Hematopoietic multipotent progenitor cell (in vitro differentiated cells): ENCODE measurements around the gene SHROOM3. TPM values are rescaled to one million over a fixed set of nuclear protein-coding genes. Genes with fewer than 3 reads are reported as not detected.

Experiments used
- DNase-seq, 3 donors: peaks; one replicate each; pipeline ENCODE4 v3.0.0-alpha.2; 2011 to 2015; ENCODE audit warnings: low read depth in 2 of 3, low spot score in 2 of 3
- total RNA-seq: library from RNA; depleted of rRNA; stranded (reverse); fragments of >200 nt; gene quantifications from one replicate; pipeline ENCODE4 v1.2.3, GENCODE V29; 2012

Gene SHROOM3
- total RNA-seq, 1 donor: under 0.01 TPM

DNA sequence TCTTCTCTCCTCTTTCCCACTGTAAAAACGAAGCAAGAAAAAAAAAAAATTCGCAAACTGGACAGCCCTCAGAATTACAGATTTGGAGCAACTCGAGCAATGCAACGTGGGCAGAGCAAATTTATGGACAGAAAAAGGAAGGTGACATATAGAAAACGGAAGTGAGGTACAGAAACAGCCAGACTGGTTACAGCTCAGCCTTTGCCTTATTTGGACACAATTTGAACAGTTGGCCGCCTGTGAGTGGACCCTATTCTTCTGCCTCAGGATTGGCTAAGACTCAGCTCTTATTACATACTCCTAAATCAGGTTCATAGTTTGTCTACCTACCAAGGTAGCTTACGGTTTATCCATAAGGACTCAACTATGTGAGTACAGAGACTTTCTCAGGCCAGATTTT, 364.1 kb downstream of the SHROOM3 start:
- DNase-seq: no peak

DNA sequence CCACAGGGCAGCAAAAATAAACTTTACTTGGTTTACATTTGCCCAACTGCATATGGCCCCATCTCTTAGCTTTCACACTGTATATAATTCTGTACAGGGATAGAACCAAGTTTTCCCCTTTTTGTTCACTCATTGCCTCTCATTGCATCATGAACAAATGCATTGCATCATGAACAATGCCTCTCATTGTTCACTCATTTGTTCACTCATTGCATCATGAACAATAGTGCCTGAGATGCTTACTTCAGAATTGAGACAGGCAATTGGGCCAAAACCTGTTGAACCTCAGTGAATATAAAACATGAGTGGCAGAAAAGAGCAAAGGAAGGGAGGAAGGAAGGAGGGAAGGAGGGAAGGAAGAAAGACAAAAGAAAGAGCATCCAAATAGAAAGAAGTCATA, 364.7 kb downstream of the SHROOM3 start:
- no peak for DNase-seq

DNA sequence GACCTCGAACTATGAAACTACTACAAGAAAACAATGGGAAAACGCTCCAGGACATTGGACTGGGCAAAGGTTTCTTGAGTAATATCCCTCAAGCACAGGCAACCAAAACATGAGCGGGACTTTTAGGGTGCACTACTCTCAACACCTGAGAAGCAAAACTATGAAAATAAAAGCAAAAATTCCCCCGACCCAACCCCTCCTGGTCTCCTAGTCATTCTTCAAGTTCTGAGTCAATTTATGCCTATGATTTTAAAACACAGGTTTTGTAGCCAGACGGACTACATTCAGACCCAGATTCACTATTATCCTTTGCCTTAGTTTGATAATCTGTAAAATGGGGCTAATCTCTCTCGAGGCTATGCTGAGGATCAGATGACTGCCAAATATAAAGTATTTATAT, 365.9 kb downstream of the SHROOM3 start:
- DNase-seq: no peak

DNA sequence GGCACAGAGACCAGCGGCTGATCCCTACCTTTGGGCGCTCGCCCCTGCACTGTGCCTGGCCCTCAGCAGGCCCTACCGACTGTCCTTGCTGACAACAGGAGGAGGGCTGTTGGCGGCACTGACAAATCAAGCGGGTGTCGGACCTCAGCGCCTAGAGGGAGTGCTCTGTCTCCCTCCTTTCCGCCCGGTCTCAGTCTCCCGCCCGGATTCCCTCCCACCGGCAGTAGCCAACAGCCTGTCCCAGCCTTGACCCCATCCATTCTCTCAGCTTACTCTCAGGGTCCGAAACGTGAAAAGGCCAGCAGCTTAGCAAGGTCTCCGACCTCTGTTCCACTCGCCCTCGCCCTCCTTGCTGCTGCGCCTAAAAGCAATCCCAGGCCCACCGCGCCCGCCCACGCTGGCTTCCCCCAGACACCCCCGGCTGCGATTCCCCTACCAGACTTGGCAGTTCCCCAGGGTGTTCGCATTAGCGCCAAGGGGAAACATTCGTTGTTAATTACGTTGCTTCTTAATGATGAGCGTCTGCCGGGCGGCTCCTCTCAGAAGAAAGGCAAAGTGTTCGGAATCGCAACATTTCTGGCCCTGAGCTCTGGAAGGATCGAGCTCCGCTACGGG, 366.7 kb downstream of the SHROOM3 start:
- no peak for DNase-seq

DNA sequence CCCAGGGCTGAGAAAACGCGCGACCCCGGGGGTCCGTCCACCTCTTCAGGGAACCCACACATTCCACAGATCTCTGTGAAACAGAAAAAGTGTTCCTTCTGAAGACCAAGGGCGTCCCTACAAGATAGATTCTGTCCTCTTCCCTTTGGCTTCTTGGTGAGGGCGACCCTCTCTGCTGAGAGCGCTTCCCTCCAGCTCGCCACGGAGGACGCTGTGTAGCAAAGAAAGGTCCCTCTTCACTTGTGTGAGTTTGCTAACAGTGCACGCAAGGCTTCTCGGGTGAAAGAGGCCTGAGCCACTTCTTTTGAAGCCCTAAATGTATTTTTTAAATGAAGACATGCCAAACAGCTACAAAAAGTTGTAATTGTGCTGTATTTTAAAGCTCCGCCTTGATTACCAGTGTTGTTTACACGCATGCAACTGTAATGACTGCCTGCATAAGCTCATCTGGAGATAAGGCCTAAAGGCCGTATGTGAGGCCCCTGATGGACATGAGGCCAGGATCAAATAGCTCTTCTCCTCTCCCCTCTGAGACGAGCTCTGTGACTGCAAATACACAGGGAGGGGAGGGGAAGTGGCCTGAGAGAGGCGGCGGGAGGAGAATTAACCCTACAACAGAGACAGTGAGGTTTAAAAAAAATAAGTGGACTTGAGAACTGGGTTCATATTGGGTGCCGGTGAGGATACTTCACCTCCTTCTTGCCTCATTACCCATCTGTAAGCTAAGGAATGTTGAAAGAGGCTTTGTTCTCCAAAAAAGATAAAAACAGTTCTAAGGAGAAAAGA, 367.4 kb downstream of the SHROOM3 start:
- no peak for DNase-seq

- DNase-seq: no peak
These were observed 368.5 kb downstream of the SHROOM3 start for GRCh38 chr4:76803522-76803921.

DNA sequence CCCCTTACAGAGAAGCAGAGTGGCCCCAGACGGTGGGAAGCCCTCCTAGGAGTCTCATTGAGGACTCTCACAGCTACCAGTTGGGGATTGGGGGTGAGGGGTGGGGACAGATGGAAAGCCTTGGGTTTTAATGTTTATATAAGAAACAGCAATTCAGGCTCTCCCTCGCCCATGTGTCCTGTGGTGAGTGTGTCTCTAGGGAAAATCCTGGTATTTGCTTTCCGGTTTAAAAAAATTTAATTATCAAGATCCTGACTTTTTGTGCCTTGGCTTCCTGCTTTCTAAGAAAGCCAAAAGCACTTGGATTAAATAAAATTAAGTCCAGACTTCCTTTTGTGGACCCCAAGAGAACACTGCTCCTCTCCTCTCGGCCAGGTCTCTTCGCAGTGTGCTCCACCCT, 369.1 kb downstream of the SHROOM3 start:
- no peak for DNase-seq

GRCh38 chr4:76806346-76806745, 371.3 kb downstream of the SHROOM3 start:
- DNase-seq: no peak

DNA sequence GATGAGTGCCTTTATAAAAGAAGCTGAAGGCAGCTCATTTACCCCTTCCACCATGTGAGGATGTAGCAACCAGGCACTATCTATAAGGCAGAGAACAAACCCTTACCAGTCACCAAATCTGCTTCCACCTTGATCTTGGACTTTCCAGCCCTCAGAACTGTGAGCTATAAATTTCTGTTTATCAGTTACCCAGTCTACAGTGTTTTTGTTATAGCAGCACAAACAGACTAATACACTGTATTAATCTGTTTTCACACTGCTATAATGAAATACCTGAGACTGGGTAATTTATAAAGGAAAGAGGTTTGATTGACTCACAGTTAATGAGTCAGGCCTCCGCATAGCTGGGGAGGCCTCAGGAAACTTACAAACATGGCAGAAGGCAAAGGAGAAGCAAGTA, 371.7 kb downstream of the SHROOM3 start:
- DNase-seq: no peak

DNA sequence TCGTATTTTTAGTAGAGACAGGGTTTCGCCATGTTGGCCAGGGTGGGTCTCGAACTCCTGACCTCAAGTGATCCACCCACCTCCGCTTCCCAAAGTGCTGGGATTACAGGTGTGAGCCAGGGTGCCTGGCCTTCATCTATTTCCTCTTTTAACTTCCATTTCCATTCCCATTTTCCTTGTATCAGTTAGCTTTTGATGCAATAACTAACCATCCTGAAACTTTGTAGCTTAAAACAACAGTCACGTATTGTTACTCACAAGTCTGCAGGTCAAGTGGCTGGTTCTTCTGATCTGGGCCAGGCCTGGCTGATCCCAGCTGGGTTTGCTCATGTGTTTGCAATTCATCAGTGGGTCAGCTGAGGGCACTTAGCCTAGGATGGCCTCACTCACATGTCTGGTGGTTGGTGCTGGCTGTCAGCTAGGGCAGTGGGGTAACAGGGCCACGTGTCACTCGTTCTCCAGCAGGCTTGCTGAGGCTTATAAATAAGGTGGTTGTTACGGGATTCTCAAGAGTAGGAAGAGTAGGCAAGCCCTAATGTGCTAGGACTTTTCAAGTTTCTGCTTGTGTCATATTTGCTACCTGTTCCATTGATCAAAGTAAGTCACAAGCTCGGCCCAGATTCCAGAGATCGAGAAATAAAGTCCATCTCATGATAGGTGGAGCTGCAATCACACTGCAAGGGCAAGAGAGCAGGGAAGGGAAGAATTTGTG, 374.7 kb downstream of the SHROOM3 start:
- DNase-seq: no peak

DNA sequence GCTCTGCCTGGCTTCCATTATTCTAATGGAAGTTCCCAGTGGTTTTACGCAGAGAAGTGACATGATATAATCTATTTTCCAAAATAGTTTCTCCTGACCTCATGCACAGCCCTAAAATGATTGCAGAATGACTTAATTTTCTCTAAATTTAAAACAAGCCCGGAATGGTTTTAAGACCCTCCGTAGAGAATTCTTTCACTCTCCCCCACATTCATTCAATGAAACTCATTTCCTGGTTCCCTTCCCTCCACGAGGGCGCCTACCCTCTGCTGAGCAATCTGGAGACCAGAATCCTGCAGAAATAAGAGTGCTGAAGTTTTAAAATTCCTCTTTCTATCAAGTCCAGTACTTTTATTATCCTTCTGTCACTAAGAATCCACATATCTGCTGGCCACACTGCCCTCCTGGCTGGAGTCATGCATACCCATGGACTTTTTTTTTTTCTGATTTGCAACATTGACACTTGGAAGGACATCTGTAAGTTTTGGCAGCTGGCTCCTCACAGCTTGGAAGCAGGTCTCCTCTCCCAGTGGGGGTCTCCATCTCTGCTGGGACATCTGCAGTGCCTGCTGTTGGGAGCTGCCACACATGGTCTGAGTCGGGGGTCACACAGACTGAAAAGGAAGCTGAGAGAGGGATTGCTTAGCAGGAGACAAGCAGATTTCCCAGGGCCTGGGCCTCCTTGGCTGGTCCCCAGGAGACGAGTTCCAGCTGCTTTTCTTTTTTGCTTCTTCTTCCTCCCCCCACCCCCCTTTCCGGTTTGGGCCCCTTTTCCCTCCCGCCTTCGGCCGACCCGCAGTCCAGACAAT, 376.8 kb downstream of the SHROOM3 start:
- DNase-seq: no peak

- DNase-seq: no peak
These were observed 378.0 kb downstream of the SHROOM3 start for GRCh38 chr4:76813070-76813469.

DNA sequence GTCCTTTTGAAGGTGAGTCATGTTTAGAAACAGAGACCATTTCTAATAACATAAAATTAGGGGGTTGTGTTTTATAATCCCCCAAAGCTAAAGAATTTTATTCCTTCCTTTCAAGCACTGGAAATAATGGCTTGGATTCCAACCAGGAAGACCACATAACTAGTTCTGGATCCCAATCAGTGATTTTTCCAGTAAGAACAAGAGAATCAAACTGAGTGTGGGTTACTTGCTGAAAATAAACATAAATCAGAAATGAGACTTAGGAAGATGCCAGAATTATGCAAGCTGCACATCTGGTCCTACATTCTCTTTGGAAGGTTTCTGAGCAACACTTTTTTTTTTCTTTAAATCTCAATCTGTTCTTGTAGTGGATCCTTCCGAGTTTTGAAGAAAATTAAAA, 386.6 kb downstream of the SHROOM3 start:
- no peak for DNase-seq

- DNase-seq: no peak
These were observed 387.3 kb downstream of the SHROOM3 start for GRCh38 chr4:76822303-76822702.

- DNase-seq: no peak
These were observed 388.5 kb downstream of the SHROOM3 start for GRCh38 chr4:76823495-76823894.

- DNase-seq: no peak
These were observed 395.6 kb downstream of the SHROOM3 start for GRCh38 chr4:76830612-76830963.

DNA sequence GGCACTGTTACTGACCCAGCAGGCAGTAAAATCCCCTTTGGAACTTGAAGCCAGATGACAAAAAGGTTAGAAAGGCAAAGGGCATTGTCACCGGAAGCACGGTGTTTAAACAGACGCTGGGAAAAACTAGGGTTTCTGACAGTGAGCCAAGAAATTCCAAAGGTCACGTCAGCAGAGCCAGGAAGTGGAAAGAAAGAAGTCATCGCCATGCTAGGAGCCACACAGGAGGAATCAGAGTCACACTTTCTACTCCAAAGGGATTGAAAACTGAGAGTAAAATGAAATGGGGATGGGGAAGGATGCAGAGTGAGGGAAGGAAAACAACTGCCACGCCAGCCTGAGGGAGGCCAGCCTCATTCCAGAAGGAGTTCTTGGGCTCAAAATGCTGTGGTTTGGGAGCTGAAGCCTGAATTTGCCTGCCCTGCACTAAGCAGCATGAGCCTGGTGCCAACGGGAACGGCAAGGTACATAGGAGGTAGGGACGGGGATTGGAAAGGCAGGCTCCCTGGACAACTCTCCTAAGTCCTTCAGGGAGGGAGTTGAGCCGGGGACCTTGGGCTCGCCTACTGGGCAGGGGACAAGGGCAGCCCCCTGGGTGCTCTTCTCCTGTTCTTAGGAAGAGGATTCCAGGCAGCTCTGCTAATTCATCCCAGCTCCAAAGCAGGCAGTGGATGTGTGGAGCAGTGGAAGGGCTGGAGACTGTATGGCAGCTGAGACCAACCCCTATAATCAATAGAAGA, 396.1 kb downstream of the SHROOM3 start:
- DNase-seq: no peak

GRCh38 chr4:76831711-76832373, 396.8 kb downstream of the SHROOM3 start:
- no peak for DNase-seq
